GM18508 (cell line): ENCODE measurements around the gene MAP3K5.
A peak's percentile ranks its signal among the peaks of the same experiment; 100 is the strongest.
"Not testable (repeated sequence)": the region's sequence is repeated elsewhere in the genome, so short reads cannot be mapped to it uniquely, and the experiment has no call there.

Source experiments
- ATAC-seq: cut with Tn5 transposase; IDR thresholded peaks from one replicate; pipeline ENCODE4 v1.9.1; 2021; ENCODE audit warnings: moderate number of reproducible peaks; ENCODE audit not compliant: insufficient read depth, unreplicated experiment

Gene MAP3K5

DNA sequence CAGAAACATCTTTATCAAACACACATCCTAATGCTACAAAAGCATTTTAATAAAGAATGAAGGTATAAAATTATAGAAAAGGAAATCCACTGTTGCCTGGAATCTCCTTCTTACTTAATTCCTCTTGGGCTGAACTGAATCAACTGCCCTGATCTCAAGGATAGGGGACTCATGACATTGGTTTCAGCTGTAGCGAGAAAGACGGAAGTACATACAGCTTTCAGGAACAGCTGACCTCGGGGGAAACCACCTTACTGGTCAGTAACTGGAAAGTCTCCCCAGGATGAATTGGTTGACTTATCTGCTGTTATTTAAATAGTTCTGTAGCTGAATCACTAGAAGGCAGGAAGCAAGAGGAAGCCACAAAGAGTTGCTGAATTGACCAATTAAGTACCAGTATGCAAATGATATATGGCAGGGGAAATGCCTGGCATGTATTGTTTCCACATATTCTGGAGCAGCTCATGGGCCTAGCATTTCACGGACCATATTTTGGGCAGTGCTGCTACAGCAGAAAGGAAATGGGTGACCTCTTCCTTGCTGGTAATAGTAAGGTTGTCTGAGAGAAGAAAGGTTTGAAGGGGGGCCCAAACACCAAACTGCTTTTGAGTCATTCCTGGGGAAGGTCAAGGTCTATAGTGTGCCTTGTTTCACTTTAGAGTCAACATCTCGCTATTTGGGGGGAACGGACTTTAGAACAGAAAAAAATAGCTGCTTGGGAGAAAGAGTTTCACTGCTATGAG, 198.4 kb downstream of the MAP3K5 start:
- ATAC-seq, result peak; percentile 96

DNA sequence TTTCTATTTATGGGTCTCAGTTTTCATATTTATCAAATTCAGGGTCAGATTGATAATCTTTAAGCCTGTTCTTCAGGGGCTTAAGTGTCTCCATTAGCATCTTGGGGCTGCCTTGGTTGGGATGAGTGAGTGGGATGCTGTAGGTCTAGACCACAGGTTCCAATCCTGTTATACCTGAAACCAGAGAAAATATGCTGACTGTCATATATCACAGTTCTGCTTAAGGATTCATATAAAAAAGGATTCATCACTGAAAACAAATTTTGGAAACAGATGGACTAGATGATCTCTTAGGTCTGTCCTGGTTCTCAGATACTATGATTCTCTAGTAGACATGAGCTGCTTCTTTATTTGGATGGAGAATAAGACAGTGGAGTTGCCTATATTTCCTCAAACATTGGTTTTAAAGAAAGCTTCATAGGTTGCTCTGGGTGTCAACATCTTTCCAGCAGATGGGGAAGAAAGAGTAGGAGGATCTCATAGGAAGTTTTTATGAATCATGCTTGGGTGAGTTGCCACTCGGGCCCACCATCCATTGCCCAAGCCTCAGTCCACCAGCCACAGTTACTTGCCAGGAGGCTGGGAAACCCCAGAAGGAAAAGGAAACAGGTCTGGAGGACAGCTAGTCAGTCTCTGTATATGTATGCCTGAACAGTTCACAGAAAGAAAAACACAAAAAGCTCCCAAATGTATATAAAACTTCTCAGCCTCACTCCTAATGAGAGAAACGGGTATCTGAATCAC, 199.2 kb downstream of the MAP3K5 start:
- no peak for ATAC-seq

DNA sequence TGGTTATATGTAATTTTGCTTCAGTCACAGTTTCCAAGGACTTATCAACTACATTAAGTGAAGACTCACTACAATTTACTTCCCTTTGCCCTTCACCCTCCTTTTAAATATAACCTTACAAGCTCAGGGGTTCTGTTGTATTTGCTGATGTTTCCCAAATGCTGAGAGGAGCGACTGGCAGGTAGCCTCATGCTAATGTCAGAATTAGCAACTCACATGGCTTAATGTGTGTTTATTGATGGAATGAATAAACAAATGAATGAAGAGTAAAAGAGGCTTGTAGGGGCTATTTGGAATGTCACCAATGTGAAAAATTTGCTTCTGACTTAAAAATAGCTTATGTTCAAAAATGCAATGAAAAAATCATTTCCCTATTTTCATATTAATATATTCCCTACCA, 200.7 kb downstream of the MAP3K5 start:
- no peak for ATAC-seq

DNA sequence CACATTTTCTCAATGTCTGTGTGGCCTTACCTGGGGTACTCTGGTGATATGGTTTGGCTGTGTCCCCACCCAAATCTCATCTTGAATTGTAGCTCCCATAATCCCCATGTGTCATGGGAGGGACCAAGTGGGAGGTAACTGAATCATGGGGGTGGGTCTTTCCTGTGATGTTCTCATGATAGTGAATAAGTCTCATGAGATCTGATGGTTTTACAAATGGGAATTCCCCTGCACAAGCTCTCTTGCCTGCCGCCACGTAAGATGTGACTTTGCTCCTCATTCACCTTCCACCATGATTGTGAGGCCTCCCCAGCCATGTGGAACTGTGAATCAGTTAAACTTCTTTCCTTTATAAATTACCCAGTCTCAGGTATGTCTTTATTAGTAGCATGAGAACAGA, 201.4 kb downstream of the MAP3K5 start:
- ATAC-seq, result not testable (repeated sequence)

DNA sequence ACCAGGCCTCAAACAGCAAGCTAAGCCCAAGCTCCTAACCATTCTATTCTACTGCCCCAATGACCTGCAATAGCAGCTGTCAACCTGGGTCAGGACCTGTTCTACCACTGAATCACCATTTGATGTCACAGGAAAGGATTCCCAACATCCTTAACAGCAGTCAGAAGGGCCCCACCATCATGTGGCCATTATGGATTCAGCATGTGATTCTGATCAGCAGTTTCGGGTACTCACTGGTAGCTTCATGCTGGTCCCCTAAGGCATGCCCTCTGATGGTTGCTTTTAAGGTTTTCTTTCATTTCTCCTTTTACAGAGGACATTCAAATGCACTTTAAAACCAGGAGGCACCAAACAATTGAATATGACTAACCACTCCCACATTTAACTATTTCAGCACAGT, 204.8 kb downstream of the MAP3K5 start:
- no peak for ATAC-seq

DNA sequence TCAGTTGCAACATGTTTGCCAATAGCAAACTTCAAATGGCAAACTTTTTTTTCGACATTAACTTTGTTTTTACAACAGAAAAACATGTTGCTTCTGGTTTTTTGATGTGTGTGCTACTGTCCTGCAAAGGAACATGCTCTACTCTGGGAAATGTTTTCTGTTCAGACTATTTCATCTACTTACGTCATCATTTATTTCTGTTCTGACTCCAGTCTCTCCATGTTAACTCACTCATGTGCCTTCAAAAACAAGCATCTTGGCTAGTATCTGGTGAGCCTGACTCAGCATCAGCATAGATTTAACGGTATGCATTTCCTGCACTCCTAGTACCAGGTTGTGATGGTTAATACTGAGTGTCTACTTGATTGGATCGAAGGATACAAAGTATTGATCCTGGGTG, 206.0 kb downstream of the MAP3K5 start:
- ATAC-seq, result no peak

DNA sequence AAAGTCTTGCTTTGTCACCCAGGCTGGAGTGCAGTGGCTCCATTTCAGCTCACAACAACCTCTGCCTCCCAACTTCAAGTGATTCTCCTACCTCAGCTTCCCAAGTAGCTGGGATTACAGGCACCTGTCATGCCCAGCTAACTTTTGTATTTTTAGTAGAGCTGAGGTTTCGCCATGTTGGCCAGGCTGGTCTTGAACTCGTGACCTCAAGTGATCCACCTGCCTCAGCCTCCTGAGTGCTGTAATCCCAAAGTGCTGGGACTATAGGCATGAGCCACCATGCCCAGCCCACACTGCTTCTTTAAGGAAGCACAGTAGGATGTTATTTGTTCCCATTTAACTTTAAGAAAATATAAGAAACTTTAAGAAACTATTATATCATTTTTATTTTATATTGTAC, 206.8 kb downstream of the MAP3K5 start:
- ATAC-seq, result not testable (repeated sequence)

DNA sequence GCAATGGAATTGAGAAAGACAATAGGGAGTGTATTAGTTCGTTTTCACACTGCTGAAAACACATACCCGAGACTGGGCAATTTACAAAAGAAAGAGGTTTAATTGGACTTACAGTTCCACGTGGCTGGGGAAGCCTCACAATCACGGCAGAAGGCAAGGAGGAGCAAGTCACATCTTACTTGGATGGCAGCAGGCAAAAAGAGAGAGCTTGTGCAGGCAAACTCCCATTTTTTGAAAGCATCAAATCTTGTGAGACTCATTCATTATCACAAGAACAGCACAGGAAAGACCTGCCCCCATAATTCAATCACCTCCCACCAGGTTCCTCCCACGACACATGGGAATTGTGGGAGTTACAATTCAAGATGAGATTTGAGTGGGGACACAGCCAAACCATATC, 208.0 kb downstream of the MAP3K5 start:
- ATAC-seq, result not testable (repeated sequence)

DNA sequence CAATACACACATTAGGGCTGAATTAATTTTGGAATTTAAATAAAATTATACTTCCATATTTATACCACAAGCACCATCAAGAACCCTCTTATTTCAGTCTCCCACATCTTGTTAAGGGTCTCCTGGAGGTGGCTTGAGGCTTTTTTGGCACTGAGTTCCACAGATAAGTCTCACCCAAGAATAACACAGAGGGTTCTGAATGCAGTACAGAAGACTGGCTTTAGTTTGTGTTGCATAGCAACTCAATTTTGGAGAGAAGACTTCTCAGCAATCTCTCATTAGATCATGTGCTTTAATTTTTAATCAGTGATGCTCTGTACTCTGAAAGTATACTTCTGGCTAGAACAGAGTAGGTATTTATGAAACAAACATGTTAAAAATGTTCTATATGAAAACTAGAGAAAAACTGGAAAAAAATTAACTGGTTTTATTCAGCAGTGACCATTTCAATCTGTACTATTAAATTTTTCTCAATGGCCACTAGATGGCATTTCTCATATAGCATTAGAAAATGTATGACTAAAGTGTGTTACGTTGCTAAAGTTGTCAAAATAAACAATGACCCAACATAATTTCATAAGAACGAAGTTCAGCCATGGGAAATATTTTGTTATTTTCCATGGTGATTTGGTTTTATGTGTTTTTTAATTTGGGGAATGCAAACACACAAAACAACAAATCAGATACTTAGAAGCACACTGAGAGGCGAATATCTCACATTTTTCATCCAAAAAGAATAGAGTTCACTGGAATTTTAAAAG, 209.4 kb downstream of the MAP3K5 start:
- no peak for ATAC-seq

DNA sequence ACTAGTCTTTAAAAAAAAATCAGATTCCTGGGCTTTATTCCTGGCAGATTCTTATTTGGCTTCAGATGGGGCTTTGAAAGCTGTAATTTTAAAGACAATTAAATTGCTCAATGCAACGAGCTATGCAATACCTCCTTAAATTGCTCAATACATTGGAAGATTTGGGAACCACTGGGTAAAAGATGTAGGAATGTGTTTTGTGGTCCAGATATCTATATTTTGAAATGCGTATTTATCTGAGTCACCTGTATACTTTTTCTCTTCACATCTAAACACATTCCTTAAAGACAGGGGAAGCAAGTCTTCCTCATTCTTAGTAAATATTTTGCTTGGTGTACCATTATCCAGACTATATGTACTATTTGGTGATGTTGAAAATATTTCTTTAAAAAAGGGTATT, 212.5 kb downstream of the MAP3K5 start:
- no peak for ATAC-seq

DNA sequence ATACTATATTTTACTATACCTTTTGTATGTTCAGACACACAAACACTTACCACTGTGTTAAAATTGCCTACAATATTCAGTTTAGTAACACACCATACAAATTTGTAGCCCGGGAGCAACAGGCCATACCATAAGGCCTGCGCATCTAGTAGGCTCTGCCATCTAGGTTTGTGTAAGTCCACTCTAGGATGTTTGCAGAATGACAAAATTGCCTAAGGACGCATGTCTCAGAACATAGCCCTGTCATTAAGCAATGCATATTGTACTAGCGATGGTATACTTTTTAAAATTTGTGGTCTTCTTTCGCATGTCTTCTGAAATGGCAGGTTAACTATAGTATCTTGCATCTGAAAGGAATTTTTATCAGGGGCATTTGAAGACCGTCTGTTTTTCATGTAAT, 215.5 kb downstream of the MAP3K5 start:
- no peak for ATAC-seq

DNA sequence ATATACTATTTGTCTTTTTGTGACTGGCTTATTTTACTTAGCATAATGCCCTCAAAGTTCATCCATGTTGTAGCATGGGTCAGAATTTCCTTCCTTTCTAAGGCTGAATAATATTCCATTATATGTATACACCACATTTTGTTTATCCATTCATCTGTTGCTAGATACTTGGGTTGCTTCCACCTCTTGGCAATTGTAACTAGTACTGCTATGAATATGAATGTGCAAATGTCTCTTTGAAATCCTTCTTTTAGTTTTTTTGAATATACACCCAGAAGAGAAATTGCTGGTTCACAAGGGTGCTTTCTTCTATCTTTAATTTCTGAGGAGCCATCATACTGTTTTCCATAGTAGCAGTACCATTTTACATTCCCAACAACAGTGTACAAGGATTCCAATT, 220.8 kb downstream of the MAP3K5 start:
- ATAC-seq, result no peak

DNA sequence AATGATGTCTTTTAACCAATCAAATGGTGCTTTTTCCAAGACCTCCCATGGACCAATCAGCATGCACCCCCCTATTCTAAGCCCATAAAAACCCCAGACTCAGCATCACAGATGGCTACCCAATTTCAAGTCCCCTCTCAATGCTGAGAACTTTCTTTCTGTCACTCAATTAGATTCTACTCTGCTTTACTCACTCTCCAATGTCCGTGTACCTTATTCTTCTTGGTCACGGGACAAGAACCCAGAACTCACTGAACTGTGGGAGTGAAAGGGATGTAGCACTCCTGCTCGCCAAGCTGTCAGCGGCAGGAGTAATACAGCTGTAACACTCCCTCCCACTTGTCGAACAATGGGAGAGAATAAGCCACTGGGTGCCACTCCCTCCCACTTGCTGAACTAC, 221.2 kb downstream of the MAP3K5 start:
- no peak for ATAC-seq

DNA sequence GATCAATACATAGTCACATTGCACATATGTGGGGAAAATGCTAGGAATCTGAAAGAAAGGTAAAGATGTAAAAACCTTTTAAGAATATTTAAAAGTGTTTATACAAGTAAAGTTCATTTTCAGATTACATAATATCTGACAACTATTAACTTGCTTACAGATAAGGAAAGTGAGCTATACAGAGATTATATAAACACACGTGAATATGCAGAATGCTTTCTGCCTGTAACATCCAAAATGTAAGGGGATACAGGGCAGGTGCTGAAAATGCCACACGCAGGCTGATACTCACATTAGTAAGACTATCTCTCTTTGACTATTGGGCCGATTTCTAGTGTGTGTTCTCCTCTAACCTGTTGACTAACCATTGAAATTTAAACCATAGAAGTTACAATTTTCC, 224.1 kb downstream of the MAP3K5 start:
- no peak for ATAC-seq

DNA sequence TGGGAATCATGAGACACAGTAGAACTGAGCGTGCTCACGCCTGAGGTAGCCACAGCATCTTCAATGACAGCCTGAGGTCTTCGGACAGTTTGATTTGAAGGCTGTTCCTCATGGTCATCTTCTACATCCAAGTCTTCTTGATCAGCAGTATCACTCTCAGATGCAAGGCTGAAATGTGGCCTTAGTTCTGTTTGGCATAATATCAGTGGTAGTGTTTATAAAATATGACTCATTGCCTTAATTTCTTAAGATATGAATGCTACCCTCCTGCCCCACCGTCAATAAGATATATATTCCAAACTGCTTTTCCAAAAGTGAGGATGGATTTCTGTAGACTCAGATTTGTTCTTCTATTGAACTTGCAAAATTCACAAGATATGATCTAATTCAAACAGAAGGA, 224.6 kb downstream of the MAP3K5 start:
- ATAC-seq, result no peak

DNA sequence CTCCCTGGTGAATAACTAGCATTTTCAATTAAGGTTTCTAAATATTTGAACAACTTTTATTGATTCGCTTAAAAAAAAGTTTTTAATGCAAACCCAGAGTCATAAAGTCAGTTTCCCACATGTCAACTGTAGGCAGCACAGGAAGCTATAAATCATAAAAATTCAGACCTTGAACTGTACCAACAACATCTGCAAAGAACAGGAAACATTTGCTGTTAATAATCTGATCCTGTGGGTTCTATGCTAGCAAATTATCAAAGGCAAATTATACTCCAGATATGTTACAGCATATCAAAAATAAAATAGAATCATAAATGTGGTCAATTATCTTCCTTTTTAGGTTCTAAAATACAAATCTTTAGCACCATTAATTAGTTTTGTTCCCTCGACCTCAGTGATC, 225.4 kb downstream of the MAP3K5 start:
- ATAC-seq, result no peak

DNA sequence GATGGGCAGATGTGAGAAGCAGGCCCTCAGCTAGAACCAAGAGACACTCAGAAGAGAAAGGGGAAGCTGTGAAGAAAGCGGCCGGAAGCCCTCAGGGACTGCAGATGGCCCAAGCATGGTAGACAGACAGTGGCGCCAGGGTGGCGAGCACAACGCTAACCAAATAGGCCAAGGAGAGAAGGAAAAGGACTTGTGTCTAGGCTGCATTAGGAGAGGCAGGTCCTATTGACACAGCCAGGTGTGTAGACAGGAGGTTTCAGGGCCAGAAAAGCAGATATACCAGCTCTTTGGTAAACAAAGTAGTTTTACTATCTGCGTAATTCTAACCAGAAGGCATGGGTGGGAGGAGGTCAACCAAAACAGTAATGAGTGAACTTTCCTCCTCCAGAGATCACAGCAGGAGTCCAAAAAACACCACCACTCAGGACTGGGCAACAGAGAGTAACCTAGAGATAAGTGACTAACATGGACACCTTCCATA, 226.2 kb downstream of the MAP3K5 start:
- ATAC-seq, result no peak

DNA sequence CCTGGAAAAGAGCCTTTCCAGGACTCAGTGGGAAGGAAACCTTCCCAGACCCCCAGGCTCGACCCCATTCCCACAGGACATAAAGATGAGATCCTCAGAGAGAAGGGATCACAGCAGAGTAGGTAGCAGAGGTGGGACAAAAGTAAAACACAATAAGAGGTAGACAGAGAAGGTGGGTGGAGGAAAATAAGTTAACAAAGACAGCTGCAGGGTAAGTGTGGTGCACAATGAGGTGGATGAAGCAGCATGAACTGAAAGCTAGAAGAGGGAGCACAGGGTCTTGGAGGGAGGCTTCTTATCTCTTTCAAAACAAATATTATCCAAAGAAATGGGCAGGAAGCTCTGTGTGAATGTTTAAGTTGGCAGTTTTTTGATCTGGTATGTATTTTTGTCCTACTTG, 228.1 kb downstream of the MAP3K5 start:
- no peak for ATAC-seq

DNA sequence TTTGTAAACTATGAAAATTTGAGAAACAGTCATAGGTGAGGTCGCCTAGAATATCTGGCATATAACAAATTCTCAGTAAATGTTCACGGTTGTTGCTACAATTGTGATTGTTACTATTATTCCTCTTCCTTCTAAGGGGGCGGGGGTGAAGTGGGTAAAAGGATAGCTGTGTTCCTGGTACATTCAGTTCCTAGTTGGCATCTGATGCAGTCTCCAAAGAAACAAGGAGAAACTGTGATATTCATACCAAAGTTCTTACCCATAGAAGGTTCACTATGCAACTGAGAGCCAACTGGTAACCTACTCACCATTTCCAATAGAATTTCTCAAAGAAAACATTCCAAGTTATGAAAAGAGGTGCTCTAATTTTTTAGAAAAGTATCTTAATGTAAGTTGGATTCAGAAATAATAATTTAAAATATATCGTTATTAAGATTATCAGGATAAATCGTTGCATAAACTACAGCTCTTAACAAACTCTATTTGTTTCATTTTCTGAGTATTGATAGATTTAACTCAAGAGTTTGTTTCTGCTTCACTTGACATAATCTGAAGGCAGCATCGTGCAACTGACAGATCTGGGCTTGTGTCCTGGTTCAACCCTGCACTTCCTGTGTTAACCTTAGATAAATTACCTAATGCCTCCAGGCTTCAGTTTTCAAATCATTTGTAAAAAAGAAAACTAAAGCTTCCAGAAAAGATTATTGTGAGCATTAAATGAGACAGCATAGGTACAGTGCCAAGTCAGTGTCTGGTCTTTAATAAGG, 228.7 kb downstream of the MAP3K5 start:
- no peak for ATAC-seq

DNA sequence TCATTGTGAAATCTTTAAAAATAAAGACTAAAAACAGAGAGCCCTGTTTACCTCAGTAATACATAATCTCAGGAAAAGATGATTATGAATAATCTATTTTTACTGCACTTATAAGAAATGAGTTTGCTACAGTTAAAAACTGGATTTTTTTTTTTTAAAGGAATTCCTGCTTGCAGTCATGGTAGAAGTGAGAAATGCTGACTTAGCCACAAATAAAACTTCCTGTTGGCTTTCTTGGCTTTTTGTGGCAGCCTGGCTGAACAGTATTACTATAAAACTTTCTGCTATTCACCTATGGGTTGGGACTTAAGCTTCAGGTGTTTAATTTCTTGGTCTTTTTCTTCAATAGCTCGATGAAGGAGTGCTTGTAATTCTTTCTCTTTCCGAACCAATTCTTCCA, 230.1 kb downstream of the MAP3K5 start:
- no peak for ATAC-seq
